Measurements from ENCODE around the gene SLC35C1.

SLC35C1 gene

DNA sequence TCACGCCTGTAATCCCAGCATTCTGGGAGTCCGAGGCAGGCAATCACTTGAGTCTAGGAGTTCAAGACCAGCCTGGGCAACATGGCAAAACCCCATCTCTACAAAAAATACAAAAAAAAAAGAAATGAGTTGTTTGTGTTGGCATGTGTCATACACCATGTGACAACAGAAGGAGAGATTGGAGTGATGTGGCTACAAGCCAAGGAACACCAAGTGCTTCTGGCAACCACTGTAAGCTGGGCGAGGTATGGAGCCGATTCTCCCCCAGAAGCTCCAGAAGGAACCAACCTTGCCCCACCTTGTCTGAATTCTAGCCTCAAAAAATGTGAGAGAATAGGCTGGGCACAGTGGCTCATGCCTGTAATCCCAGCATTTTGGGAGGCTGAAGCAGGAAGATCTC, 39.1 kb upstream of the SLC35C1 start:
- TF ChIP-seq, protein P1, sequence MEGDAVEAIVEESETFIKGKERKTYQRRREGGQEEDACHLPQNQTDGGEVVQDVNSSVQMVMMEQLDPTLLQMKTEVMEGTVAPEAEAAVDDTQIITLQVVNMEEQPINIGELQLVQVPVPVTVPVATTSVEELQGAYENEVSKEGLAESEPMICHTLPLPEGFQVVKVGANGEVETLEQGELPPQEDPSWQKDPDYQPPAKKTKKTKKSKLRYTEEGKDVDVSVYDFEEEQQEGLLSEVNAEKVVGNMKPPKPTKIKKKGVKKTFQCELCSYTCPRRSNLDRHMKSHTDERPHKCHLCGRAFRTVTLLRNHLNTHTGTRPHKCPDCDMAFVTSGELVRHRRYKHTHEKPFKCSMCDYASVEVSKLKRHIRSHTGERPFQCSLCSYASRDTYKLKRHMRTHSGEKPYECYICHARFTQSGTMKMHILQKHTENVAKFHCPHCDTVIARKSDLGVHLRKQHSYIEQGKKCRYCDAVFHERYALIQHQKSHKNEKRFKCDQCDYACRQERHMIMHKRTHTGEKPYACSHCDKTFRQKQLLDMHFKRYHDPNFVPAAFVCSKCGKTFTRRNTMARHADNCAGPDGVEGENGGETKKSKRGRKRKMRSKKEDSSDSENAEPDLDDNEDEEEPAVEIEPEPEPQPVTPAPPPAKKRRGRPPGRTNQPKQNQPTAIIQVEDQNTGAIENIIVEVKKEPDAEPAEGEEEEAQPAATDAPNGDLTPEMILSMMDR (conservative IDR thresholded peaks at IDR 0.05; ENCODE audit: low read depth, low read length) = no peak
- no peak overlapping the region for H3K4me3 ChIP-seq (ENCODE audit: low read length)
- no peak for DNase-seq (ENCODE audit: low read depth)

DNA sequence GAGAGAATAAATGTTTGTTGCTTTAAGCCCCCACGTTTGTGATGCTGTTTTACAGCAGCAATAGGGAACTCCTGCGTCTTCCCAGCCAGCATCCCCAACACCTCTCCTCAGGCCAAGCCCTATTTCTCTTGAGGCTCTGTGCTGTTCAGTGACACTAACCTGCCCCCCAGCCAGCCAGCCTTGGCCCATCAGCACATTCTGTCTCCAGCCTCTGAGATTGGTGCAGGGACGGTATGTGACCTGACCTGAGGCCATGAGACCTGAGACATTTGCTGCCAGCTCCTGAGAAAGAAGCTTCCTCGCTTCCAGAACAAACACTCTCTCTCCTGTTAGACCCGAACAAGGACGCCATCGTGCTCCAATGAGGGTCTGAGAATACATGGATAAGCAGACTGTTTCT, 38.5 kb upstream of the SLC35C1 start:
- no peak overlapping the region for H3K4me3 ChIP-seq (ENCODE audit: low read length)
- TF ChIP-seq, protein P1 (conservative IDR thresholded peaks at IDR 0.05; ENCODE audit: low read depth, low read length) = no peak
- DNase-seq (ENCODE audit: low read depth) = no peak

DNA sequence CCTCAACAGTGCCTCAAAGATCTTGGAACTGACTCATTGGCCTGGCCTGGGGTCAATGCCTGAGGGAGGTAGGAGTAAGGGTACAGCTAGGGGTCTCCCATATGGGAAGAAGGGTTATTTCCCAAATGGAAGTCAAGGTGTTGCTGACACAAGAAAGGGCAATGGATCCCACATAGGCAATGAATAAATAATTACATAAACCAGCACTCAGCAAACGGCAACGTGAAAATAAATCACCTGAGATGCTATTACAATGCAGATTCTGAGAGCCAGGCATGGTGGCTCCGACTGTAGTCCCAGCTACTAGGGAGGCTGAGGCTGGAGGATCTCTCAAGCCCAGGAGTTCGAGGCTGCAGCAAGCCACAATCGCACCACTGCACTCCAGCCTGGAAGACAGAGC, 36.5 kb upstream of the SLC35C1 start:
- no peak for DNase-seq (ENCODE audit: low read depth)
- H3K4me3 ChIP-seq (ENCODE audit: low read length) = no peak overlapping the region
- TF ChIP-seq, protein P1 (conservative IDR thresholded peaks at IDR 0.05; ENCODE audit: low read depth, low read length) = no peak

DNA sequence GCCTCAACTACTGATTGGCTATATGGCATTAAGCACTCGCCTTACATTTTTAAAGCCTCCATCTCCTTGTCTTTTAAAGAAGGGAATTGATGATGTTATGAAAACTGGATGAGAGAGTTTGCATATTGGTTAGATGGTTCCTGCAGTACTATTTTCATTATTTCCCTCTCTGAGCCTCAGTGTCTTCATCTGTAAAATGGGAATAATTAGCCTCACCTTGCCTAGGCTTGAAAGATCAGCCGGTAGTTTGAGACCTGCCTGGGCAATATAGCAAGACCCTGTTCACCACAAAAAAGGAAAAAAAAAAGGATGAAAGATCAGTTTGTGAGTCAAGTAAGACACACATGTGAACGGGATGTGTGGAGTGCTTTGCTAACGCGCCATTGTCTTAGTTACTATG, 35.0 kb upstream of the SLC35C1 start:
- H3K4me3 ChIP-seq (ENCODE audit: low read length) = no peak overlapping the region
- no peak for DNase-seq (ENCODE audit: low read depth)
- TF ChIP-seq, protein P1 (conservative IDR thresholded peaks at IDR 0.05; ENCODE audit: low read depth, low read length) = no peak

DNA sequence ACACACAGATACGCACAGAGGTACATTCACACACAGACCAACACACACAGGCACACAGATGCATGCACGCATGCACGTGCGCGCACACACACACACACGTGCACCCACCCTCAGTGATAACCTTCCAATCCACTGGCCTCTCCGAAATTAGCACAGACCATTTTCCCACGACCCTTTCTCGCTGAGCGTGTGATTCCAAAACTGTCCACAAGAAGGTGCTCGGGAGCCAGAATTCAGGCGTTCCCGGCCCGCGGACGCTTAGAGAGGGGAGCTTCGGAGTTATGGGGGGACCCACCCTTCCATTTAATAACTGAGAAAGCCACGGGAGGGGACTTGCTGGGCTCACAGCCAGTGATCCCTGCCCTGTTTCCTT, 33.8 kb upstream of the SLC35C1 start:
- H3K4me3 ChIP-seq (ENCODE audit: low read length) = peak overlapping the region; percentile 59
- DNase-seq (ENCODE audit: low read depth) = no peak
- TF ChIP-seq, protein P1 (conservative IDR thresholded peaks at IDR 0.05; ENCODE audit: low read depth, low read length) = peak; percentile 89

DNA sequence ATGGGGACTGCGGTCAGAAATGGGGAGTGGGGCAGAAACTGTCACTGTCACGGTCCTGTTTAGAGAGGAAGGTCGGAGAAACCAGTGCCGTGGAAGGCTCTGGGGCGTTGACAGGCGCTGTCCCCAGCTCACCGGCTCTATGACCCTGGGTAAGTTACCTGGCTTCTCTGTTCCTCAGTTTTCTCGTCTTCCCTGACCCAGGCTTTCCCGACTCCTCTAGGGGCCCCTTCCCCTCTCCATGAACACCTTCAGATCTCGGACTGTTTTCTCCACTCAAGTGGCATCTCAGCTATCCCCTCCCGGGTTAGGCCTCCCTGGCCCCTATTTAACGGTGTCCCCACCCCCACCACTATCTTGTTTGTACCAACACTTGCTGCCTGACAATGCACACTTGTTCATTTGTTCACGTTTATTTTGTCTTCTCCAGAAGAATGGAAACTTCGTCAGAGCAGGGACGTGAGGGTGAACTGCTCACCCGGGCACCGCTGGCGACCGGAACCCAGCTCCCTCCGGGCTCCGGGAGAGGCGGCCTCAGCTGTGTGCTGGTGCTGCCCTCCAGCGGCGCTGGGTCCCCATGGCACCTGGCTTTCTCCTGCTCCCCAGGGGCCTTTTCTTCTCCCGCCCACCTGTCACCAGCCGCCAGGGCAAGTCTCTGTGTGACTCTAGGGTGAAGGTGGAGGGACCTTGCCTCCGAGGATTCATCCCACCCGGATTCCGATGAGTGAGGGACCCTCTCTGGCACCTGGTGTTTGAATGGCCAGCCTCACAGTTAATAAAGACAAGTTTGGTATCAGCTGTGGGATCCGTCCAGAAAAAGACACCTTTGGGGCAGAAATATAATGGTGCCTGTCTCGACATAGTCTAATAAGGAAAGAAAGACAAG, 33.1 kb upstream of the SLC35C1 start:
- DNase-seq (ENCODE audit: low read depth) = peak; percentile 16
- peak overlapping the region; percentile 59 for H3K4me3 ChIP-seq (ENCODE audit: low read length)

More for the DNA sequence above, 33.1 kb upstream of the SLC35C1 start:
- TF ChIP-seq, protein P1 (conservative IDR thresholded peaks at IDR 0.05; ENCODE audit: low read depth, low read length) = peak; percentile 96
